CD14-positive monocyte (primary cell): Measurements from ENCODE around the gene SLC35F4. TPM values are rescaled to one million over a fixed set of nuclear protein-coding genes. Genes with fewer than 3 reads are reported as not detected.
"Not testable (repeated sequence)": the region's sequence is repeated elsewhere in the genome, so short reads cannot be mapped to it uniquely, and the experiment has no call there.

Source experiments
- DNase-seq, 3 donors: peaks; one replicate each; pipeline ENCODE4 v3.0.0-alpha.2; 2011 to 2022
- H2AFZ ChIP-seq: 2 replicates; pipeline ENCODE4 v1.6.0; 2012; ENCODE audit warnings: mild to moderate bottlenecking, low read depth, low read length, inconsistent platforms; ENCODE audit not compliant: insufficient read depth, poor library complexity, severe bottlenecking
- H3K27ac ChIP-seq, 2 donors: 1 replicate in 1 of 2; 2 replicates in 1 of 2; pipeline ENCODE4 v1.5.1; 2012 to 2013; ENCODE audit warnings: low read length in 2 of 2, control low read depth in 1 of 2, inconsistent platforms in 1 of 2, low read depth in 1 of 2, mild to moderate bottlenecking in 1 of 2
- H3K27me3 ChIP-seq, 2 donors: one replicate each; pipeline versions ENCODE4 v1.6.0 to v1.6.1; 2011 to 2013; ENCODE audit warnings: low read length in 2 of 2; ENCODE audit not compliant: control insufficient read depth in 2 of 2, insufficient read depth in 2 of 2
- H3K36me3 ChIP-seq, 2 donors: replicated peaks in 1 of 2; 1 replicate in 1 of 2; 2 replicates in 1 of 2; pipeline versions ENCODE4 v1.5.1 to v1.6.1; 2012 to 2013; ENCODE audit warnings: low read length in 2 of 2, control low read depth in 1 of 2, inconsistent platforms in 1 of 2, mild to moderate bottlenecking in 1 of 2; ENCODE audit not compliant: insufficient read depth in 2 of 2, control insufficient read depth in 1 of 2
- H3K4me1 ChIP-seq, 2 donors: 1 replicate in 1 of 2; 2 replicates in 1 of 2; pipeline versions ENCODE4 v1.5.1 to v1.6.1; 2012 to 2013; ENCODE audit warnings: low read length in 2 of 2, control low read depth in 1 of 2, inconsistent platforms in 1 of 2, mild to moderate bottlenecking in 1 of 2, moderate library complexity in 1 of 2; ENCODE audit not compliant: insufficient read depth in 2 of 2, control insufficient read depth in 1 of 2
- H3K4me2 ChIP-seq: replicated peaks from 2 replicates; pipeline ENCODE3; 2012; ENCODE audit warnings: low read length, moderate library complexity, mild to moderate bottlenecking; ENCODE audit not compliant: poor library complexity, severe bottlenecking; ENCODE audit errors: extremely low read depth
- H3K4me3 ChIP-seq, 3 experiments: fragments of 200-600 bp in 1 of 3; sonication (generic) in 1 of 3; replicated peaks in 1 of 3; 1 replicate in 2 of 3; 2 replicates in 1 of 3; pipeline ENCODE4 v1.5.1; 2011 to 2013; ENCODE audit warnings: low read length in 3 of 3, mild to moderate bottlenecking in 3 of 3, control low read depth in 2 of 3, low read depth in 2 of 3, inconsistent platforms in 1 of 3, moderate library complexity in 1 of 3
- H3K79me2 ChIP-seq: 2 replicates; pipeline ENCODE4 v1.6.0; 2012; ENCODE audit warnings: mild to moderate bottlenecking, control low read depth, inconsistent platforms, low read length, moderate library complexity; ENCODE audit not compliant: insufficient read depth
- H3K9ac ChIP-seq: 2 replicates; pipeline ENCODE4 v1.6.0; 2017; ENCODE audit warnings: low read length, mild to moderate bottlenecking; ENCODE audit not compliant: insufficient read depth, poor library complexity, severe bottlenecking
- H3K9me3 ChIP-seq, 2 donors: replicated peaks in 1 of 2; 1 replicate in 1 of 2; 2 replicates in 1 of 2; pipeline versions ENCODE4 v1.5.1 to v1.6.1; 2012 to 2013; ENCODE audit warnings: low read length in 2 of 2, control low read depth in 1 of 2; ENCODE audit not compliant: control insufficient read depth in 1 of 2, insufficient read depth in 1 of 2
- H4K20me1 ChIP-seq: 2 replicates; pipeline ENCODE4 v1.6.0; 2012; ENCODE audit warnings: mild to moderate bottlenecking, low read length, control low read depth, moderate library complexity; ENCODE audit not compliant: insufficient read depth
- H3K27ac Mint-ChIP-seq, 7 donors: one replicate each; pipeline ENCODE4 v1.8.0; 2020; ENCODE audit warnings: mild to moderate bottlenecking in 7 of 7, mixed read lengths in 7 of 7, moderate library complexity in 6 of 7, inconsistent platforms in 2 of 7
- H3K27me3 Mint-ChIP-seq, 3 donors: one replicate each; pipeline ENCODE4 v1.8.0; 2021 to 2022; ENCODE audit warnings: low read depth in 3 of 3, mild to moderate bottlenecking in 3 of 3, mixed read lengths in 3 of 3, moderate library complexity in 3 of 3, inconsistent platforms in 1 of 3
- H3K36me3 Mint-ChIP-seq, 2 donors: one replicate each; pipeline ENCODE4 v1.8.0; 2020; ENCODE audit warnings: mixed read lengths in 2 of 2, inconsistent platforms in 1 of 2, mild to moderate bottlenecking in 1 of 2
- H3K4me1 Mint-ChIP-seq: one replicate; pipeline ENCODE4 v1.8.0; 2020; ENCODE audit warnings: mild to moderate bottlenecking, mixed read lengths
- H3K4me3 Mint-ChIP-seq, 2 donors: one replicate each; pipeline ENCODE4 v1.8.0; 2020; ENCODE audit warnings: mild to moderate bottlenecking in 2 of 2, mixed read lengths in 2 of 2, moderate library complexity in 1 of 2
- H3K9me3 Mint-ChIP-seq, 7 donors: one replicate each; pipeline ENCODE4 v1.8.0; 2020 to 2022; ENCODE audit warnings: mixed read lengths in 7 of 7, mild to moderate bottlenecking in 6 of 7, moderate library complexity in 6 of 7, inconsistent platforms in 2 of 7
- CTCF ChIP-seq: fragments of 200-600 bp; IDR thresholded peaks from one replicate; pipeline ENCODE4 v1.8.0; 2022; ENCODE audit warnings: antibody characterized with exemption, mild to moderate bottlenecking
- WGBS: methylation state at CpG from one replicate; pipeline ENCODE4 v1.1.5; 2013; ENCODE audit warnings: missing lambda C conversion rate; ENCODE audit not compliant: insufficient coverage; 5-methylcytosine and 5-hydroxymethylcytosine counted together
- intact Hi-C, 2 donors: fragments of 100-400 bp; cut with micrococcal nuclease; formaldehyde crosslinking; loops; one replicate each; pipeline versions ENCODE4 v1.15.0 to v1.15.1; 2023
- polyA plus RNA-seq, 3 donors: library from polyadenylated mRNA; depleted of rRNA in 1 of 3; unstranded in 2 of 3; stranded (reverse) in 1 of 3; fragments of 300-500 nt in 2 of 3; fragments of >200 nt in 1 of 3; fragmentation: Illumina TruSeq in 2 of 3; gene quantifications; 1 replicate in 2 of 3; 2 replicates in 1 of 3; pipeline ENCODE4 v1.2.3, GENCODE V29; 2012 to 2021

The SLC35F4 gene
- polyA plus RNA-seq, 3 donors: not detected

GRCh38 chr14:57712102-57712501 lies 153.8 kb downstream of the SLC35F4 start:
- Histone ChIP-seq H3K9me3 (peaks cover 14 to 15% of the 10 kb centered on the region in 2 donors), H3K27me3 (no peaks in the 10 kb centered on the region), H3K4me2 (no peak overlapping the region), H3K4me3 (no peak overlapping the region), H3K4me1 (no peaks in the 10 kb centered on the region), H3K36me3 (no peaks in the 10 kb centered on the region), H3K27ac (no peak overlapping the region), H3K9ac (no peak overlapping the region), H2AFZ (no peak overlapping the region), H4K20me1 (no peaks in the 10 kb centered on the region), H3K79me2 (no peaks in the 10 kb centered on the region)
- intact Hi-C loops: no loop called here
- H3K4me1 Mint-ChIP-seq: no peaks in the 10 kb centered on the region
- H3K9me3 Mint-ChIP-seq: peaks cover 6 to 20% (median 13%) of the 10 kb centered on the region in 7 donors
- TF ChIP-seq CTCF: no peak
- 33% methylated on average over 1 of the region's 3 CpGs for WGBS
- no peaks in the 10 kb centered on the region for H3K27me3 Mint-ChIP-seq
- H3K4me3 Mint-ChIP-seq: no peak overlapping the region
- no peaks in the 10 kb centered on the region for H3K36me3 Mint-ChIP-seq
- no peak for DNase-seq
- H3K27ac Mint-ChIP-seq: no peak overlapping the region

- no peaks in the 10 kb centered on the region for H3K4me1 Mint-ChIP-seq
- 44% methylated on average over 2 of the region's 2 CpGs for WGBS
These were observed 156.0 kb downstream of the SLC35F4 start for GRCh38 chr14:57709909-57710308.

GRCh38 chr14:57709086-57709485 lies 156.8 kb downstream of the SLC35F4 start:
- H3K4me3 Mint-ChIP-seq, H3K4me1 ChIP-seq, H2AFZ ChIP-seq, H4K20me1 ChIP-seq, H3K36me3 Mint-ChIP-seq, H3K27ac ChIP-seq, H3K27me3 ChIP-seq, H3K36me3 ChIP-seq, DNase-seq, H3K4me3 ChIP-seq, H3K79me2 ChIP-seq, H3K27ac Mint-ChIP-seq, H3K4me2 ChIP-seq, H3K4me1 Mint-ChIP-seq, H3K27me3 Mint-ChIP-seq, intact Hi-C loops, H3K9ac ChIP-seq: not testable (repeated sequence)
- H3K9me3 ChIP-seq: peaks cover 14 to 15% of the 10 kb centered on the region in 2 donors
- H3K9me3 Mint-ChIP-seq: peaks cover 6 to 19% (median 14%) of the 10 kb centered on the region in 7 donors
- WGBS: 100% methylated on average over 3 of the region's 5 CpGs

More at GRCh38 chr14:57709909-57710308, 156.0 kb downstream of the SLC35F4 start:
- Histone ChIP-seq H3K4me3 (no peak overlapping the region), H3K27ac (no peak overlapping the region), H4K20me1 (no peaks in the 10 kb centered on the region), H3K79me2 (no peaks in the 10 kb centered on the region), H3K27me3 (no peaks in the 10 kb centered on the region), H3K4me1 (no peaks in the 10 kb centered on the region), H3K4me2 (no peak overlapping the region), H2AFZ (no peak overlapping the region), H3K9ac (no peak overlapping the region), H3K36me3 (no peaks in the 10 kb centered on the region), H3K9me3 (peaks cover 14 to 15% of the 10 kb centered on the region in 2 donors)
- intact Hi-C loops: no loop called here
- H3K27ac Mint-ChIP-seq: no peak overlapping the region
- no peak for TF ChIP-seq CTCF
- peaks cover 6 to 19% (median 14%) of the 10 kb centered on the region in 7 donors for H3K9me3 Mint-ChIP-seq
- DNase-seq: no peak
- no peaks in the 10 kb centered on the region for H3K27me3 Mint-ChIP-seq
- H3K36me3 Mint-ChIP-seq: no peaks in the 10 kb centered on the region
- H3K4me3 Mint-ChIP-seq: no peak overlapping the region
